ENCODE measurements around the gene MACROH2A2. TPM values are rescaled to one million over a fixed set of nuclear protein-coding genes. Genes with fewer than 3 reads are reported as not detected.
"Not testable (repeated sequence)": the region's sequence is repeated elsewhere in the genome, so short reads cannot be mapped to it uniquely, and the experiment has no call there.

MACROH2A2 gene
- total RNA-seq, 1 experiment from 2014 or later: 11.3 TPM

GRCh38 chr10:70122742-70123141 is 70.1 kb downstream of the MACROH2A2 start:
- no peak overlapping the region for H3T11ph ChIP-seq (ENCODE audit: low read length)
- no peaks in the 10 kb centered on the region for H3K36me3 Mint-ChIP-seq (ENCODE audit: insufficient read depth in 1 of 3, low read depth in 3 of 3)
- no peaks in the 10 kb centered on the region for H3K27me3 ChIP-seq (ENCODE audit: insufficient read depth, low read length)
- no peak for TF ChIP-seq CTCF (conservative IDR thresholded peaks at IDR 0.05)
- no peak overlapping the region for H2BK12ac ChIP-seq (ENCODE audit: insufficient read length, low read depth, low read length)
- H3K79me2 ChIP-seq (ENCODE audit: insufficient read depth, low read length): no peaks in the 10 kb centered on the region
- no peak overlapping the region for H3K27ac ChIP-seq (ENCODE audit: insufficient read length, low read depth, low read length)
- no peak overlapping the region for H2AFZ ChIP-seq (ENCODE audit: low read length)
- H2AK5ac ChIP-seq (ENCODE audit: insufficient read length, low read length): no peak overlapping the region
- H2BK15ac ChIP-seq (ENCODE audit: low read depth, low read length): no peak overlapping the region
- H3K4me3 Mint-ChIP-seq: no peak overlapping the region
- peaks cover 0 to 2% of the 10 kb centered on the region in 2 experiments; a peak in 2 of 5 replicates for H3K9me3 Mint-ChIP-seq
- H3K79me1 ChIP-seq (ENCODE audit: insufficient read depth, low read depth, low read length, poor library complexity, severe bottlenecking): no peaks in the 10 kb centered on the region
- H3K18ac ChIP-seq (ENCODE audit: insufficient read length, low read depth, low read length): no peak overlapping the region
- no peaks in the 10 kb centered on the region for H3K4me1 ChIP-seq (ENCODE audit: insufficient read depth, low read length)
- no peak overlapping the region for H3K4ac ChIP-seq (ENCODE audit: low read depth, low read length)
- no peak overlapping the region for H3K14ac ChIP-seq (ENCODE audit: insufficient read depth, low read length)
- H3K27ac Mint-ChIP-seq: no peak overlapping the region
- H4K5ac ChIP-seq (ENCODE audit: insufficient read length, low read depth, low read length): no peak overlapping the region
- H3K56ac ChIP-seq (ENCODE audit: insufficient read length, low read depth, low read length): no peak overlapping the region
- no peak overlapping the region for H2BK20ac ChIP-seq (ENCODE audit: low read depth, low read length, poor library complexity, severe bottlenecking)
- H4K20me1 ChIP-seq (ENCODE audit: control insufficient read depth, insufficient read depth, insufficient read length): no peaks in the 10 kb centered on the region
- no peaks in the 10 kb centered on the region for H3K23me2 ChIP-seq (ENCODE audit: insufficient read length, low read depth, low read length, poor library complexity, severe bottlenecking)
- peaks cover 1% of the 10 kb centered on the region; the same call in 1 of the 2 replicates for H3K27me3 Mint-ChIP-seq (ENCODE audit: low read depth)
- no peak overlapping the region for H3K23ac ChIP-seq (ENCODE audit: insufficient read length, low read depth, low read length)
- no CpG with 5 or more reads among the region's 5 CpGs for WGBS (ENCODE audit: extremely low coverage, insufficient read length, low lambda C conversion rate)
- no peaks in the 10 kb centered on the region for H3K9me3 ChIP-seq (ENCODE audit: control insufficient read depth, low read depth, low read length)
- H4K8ac ChIP-seq (replicated peaks; ENCODE audit: insufficient read length, low read depth, low read length): no peak overlapping the region
- H3K4me2 ChIP-seq (ENCODE audit: insufficient read depth, insufficient read length, low read length): no peak overlapping the region
- no peaks in the 10 kb centered on the region; a peak in 1 of 4 replicates for H3K4me1 Mint-ChIP-seq
- H4K91ac ChIP-seq (ENCODE audit: insufficient read length, low read depth, low read length): no peak overlapping the region
- H2BK5ac ChIP-seq (ENCODE audit: insufficient read length, low read length): no peak overlapping the region
- DNase-seq: no peak
- H3K9ac ChIP-seq (ENCODE audit: extremely low read depth, insufficient read length, low read length): no peak overlapping the region
- H2BK120ac ChIP-seq (ENCODE audit: low read depth, low read length, poor library complexity, severe bottlenecking): no peak overlapping the region

GRCh38 chr10:70123166-70123565 is 70.5 kb downstream of the MACROH2A2 start:
- not testable (repeated sequence) for H4K20me1 ChIP-seq (ENCODE audit: control insufficient read depth, insufficient read depth, insufficient read length); H3K56ac ChIP-seq (ENCODE audit: insufficient read length, low read depth, low read length); H3K4me1 ChIP-seq (ENCODE audit: insufficient read depth, low read length); H2AK5ac ChIP-seq (ENCODE audit: insufficient read length, low read length); H2BK20ac ChIP-seq (ENCODE audit: low read depth, low read length, poor library complexity, severe bottlenecking); H3K23me2 ChIP-seq (ENCODE audit: insufficient read length, low read depth, low read length, poor library complexity, severe bottlenecking); H2BK15ac ChIP-seq (ENCODE audit: low read depth, low read length); H3K9me3 Mint-ChIP-seq; H2AFZ ChIP-seq (ENCODE audit: low read length); H3T11ph ChIP-seq (ENCODE audit: low read length); H3K27ac ChIP-seq (ENCODE audit: insufficient read length, low read depth, low read length); H3K23ac ChIP-seq (ENCODE audit: insufficient read length, low read depth, low read length); H2BK5ac ChIP-seq (ENCODE audit: insufficient read length, low read length); H3K4ac ChIP-seq (ENCODE audit: low read depth, low read length); DNase-seq; H3K27me3 ChIP-seq (ENCODE audit: insufficient read depth, low read length); H4K91ac ChIP-seq (ENCODE audit: insufficient read length, low read depth, low read length); H3K14ac ChIP-seq (ENCODE audit: insufficient read depth, low read length); H4K8ac ChIP-seq (replicated peaks; ENCODE audit: insufficient read length, low read depth, low read length); H3K79me1 ChIP-seq (ENCODE audit: insufficient read depth, low read depth, low read length, poor library complexity, severe bottlenecking); H3K79me2 ChIP-seq (ENCODE audit: insufficient read depth, low read length); H4K5ac ChIP-seq (ENCODE audit: insufficient read length, low read depth, low read length); H3K4me1 Mint-ChIP-seq; H3K36me3 Mint-ChIP-seq (ENCODE audit: insufficient read depth in 1 of 3, low read depth in 3 of 3); H3K4me3 Mint-ChIP-seq; H2BK12ac ChIP-seq (ENCODE audit: insufficient read length, low read depth, low read length); H3K9me3 ChIP-seq (ENCODE audit: control insufficient read depth, low read depth, low read length); H3K18ac ChIP-seq (ENCODE audit: insufficient read length, low read depth, low read length); H3K9ac ChIP-seq (ENCODE audit: extremely low read depth, insufficient read length, low read length); H3K27me3 Mint-ChIP-seq (ENCODE audit: low read depth); H3K4me2 ChIP-seq (ENCODE audit: insufficient read depth, insufficient read length, low read length); H2BK120ac ChIP-seq (ENCODE audit: low read depth, low read length, poor library complexity, severe bottlenecking)
- WGBS (ENCODE audit: extremely low coverage, insufficient read length, low lambda C conversion rate): no CpG with 5 or more reads among the region's 9 CpGs
- peak overlapping the region in 1 of 3 experiments; percentile 70; a peak in 2 of 7 replicates for H3K27ac Mint-ChIP-seq

Data from H9 (cell line).